COLO668 (cell line): ENCODE measurements around the gene HACD1.
A peak's percentile ranks its signal among the peaks of the same experiment; 100 is the strongest.
"Not testable (repeated sequence)": the region's sequence is repeated elsewhere in the genome, so short reads cannot be mapped to it uniquely, and the experiment has no call there.

Experiments used
- DNase-seq: peaks from one replicate; lab custom pipeline; 2025; ENCODE audit not compliant: unreplicated experiment; lab: John Stamatoyannopoulos, UW

The HACD1 gene

GRCh38 chr10:17643755-17644484, 26.7 kb upstream of the HACD1 start, which contains the start of gene STAM:
Gene STAM, plus strand, starts transcription at chr10:17644151. Its CDS starts 189 bp downstream, at chr10:17644340.
- DNase-seq = peak; percentile 89

GRCh38 chr10:17643339-17643754, 26.2 kb upstream of the HACD1 start:
- DNase-seq = peak; percentile 59

GRCh38 chr10:17640331-17640816, 23.2 kb upstream of the HACD1 start:
- no peak for DNase-seq

GRCh38 chr10:17637869-17638268, 20.7 kb upstream of the HACD1 start:
- DNase-seq = no peak

- DNase-seq = no peak
Measured at GRCh38 chr10:17633353-17633752, 16.2 kb upstream of the HACD1 start.

- DNase-seq = not testable (repeated sequence)
Measured at GRCh38 chr10:17632590-17632989, 15.4 kb upstream of the HACD1 start.

- no peak for DNase-seq
Measured at GRCh38 chr10:17626656-17627055, 9.5 kb upstream of the HACD1 start.

GRCh38 chr10:17624996-17625395, 7.8 kb upstream of the HACD1 start:
- DNase-seq = no peak

GRCh38 chr10:17622061-17622460, 4.9 kb upstream of the HACD1 start:
- DNase-seq = no peak

- peak; percentile 37 for DNase-seq
Measured at GRCh38 chr10:17616403-17617030, 657 bp downstream of the HACD1 start.

- no peak for DNase-seq
Measured at GRCh38 chr10:17609523-17610079, 7.6 kb downstream of the HACD1 start.

- DNase-seq = peak; percentile 1
Measured at GRCh38 chr10:17607603-17608332, 9.4 kb downstream of the HACD1 start.

- no peak for DNase-seq
Measured at GRCh38 chr10:17607060-17607459, 10.1 kb downstream of the HACD1 start.

GRCh38 chr10:17606547-17607040, 10.6 kb downstream of the HACD1 start:
- DNase-seq = no peak

GRCh38 chr10:17605936-17606335, 11.2 kb downstream of the HACD1 start:
- no peak for DNase-seq

GRCh38 chr10:17599089-17599488, 18.1 kb downstream of the HACD1 start:
- DNase-seq = no peak

GRCh38 chr10:17597386-17597785, 19.8 kb downstream of the HACD1 start:
- no peak for DNase-seq

- no peak for DNase-seq
Measured at GRCh38 chr10:17590969-17591645, 26.1 kb downstream of the HACD1 start.

- not testable (repeated sequence) for DNase-seq
Measured at GRCh38 chr10:17589316-17589715, 27.9 kb downstream of the HACD1 start.

- no peak for DNase-seq
Measured at GRCh38 chr10:17588420-17588819, 28.8 kb downstream of the HACD1 start.

- DNase-seq = not testable (repeated sequence)
Measured at GRCh38 chr10:17587321-17587720, 29.9 kb downstream of the HACD1 start.
